HG02623 (cell line): Measurements from ENCODE around the gene DLGAP1.

ENCODE experiments used
- ATAC-seq: cut with Tn5 transposase; IDR thresholded peaks from one replicate; pipeline ENCODE4 v1.9.1; 2021; ENCODE audit warnings: moderate library complexity; ENCODE audit not compliant: unreplicated experiment

Gene DLGAP1

GRCh38 chr18:4181882-4182568 is 273.1 kb downstream of the DLGAP1 start:
- no peak for ATAC-seq

- no peak for ATAC-seq
Measured at GRCh38 chr18:4181086-4181485, 274.0 kb downstream of the DLGAP1 start.

GRCh38 chr18:4172196-4173100 is 282.7 kb downstream of the DLGAP1 start:
- ATAC-seq, result no peak

- no peak for ATAC-seq
Measured at GRCh38 chr18:4157352-4157751, 297.8 kb downstream of the DLGAP1 start.

- no peak for ATAC-seq
Measured at GRCh38 chr18:4146797-4147196, 308.3 kb downstream of the DLGAP1 start.

- no peak for ATAC-seq
Measured at GRCh38 chr18:4144201-4144600, 310.9 kb downstream of the DLGAP1 start.

- no peak for ATAC-seq
Measured at GRCh38 chr18:4143585-4143984, 311.5 kb downstream of the DLGAP1 start.

GRCh38 chr18:4142876-4143275 is 312.2 kb downstream of the DLGAP1 start:
- ATAC-seq, result no peak

GRCh38 chr18:4134700-4135099 is 320.4 kb downstream of the DLGAP1 start:
- ATAC-seq, result no peak

GRCh38 chr18:4130734-4131719 is 324.1 kb downstream of the DLGAP1 start:
- ATAC-seq, result no peak

GRCh38 chr18:4126939-4127338 is 328.2 kb downstream of the DLGAP1 start:
- ATAC-seq, result no peak

- no peak for ATAC-seq
Measured at GRCh38 chr18:4125627-4126230, 329.4 kb downstream of the DLGAP1 start.

GRCh38 chr18:4125224-4125623 is 329.9 kb downstream of the DLGAP1 start:
- ATAC-seq, result no peak

GRCh38 chr18:4119813-4120212 is 335.3 kb downstream of the DLGAP1 start:
- ATAC-seq, result no peak

- no peak for ATAC-seq
Measured at GRCh38 chr18:4119127-4119648, 335.9 kb downstream of the DLGAP1 start.

- ATAC-seq, result no peak
Measured at GRCh38 chr18:4108016-4108415, 347.1 kb downstream of the DLGAP1 start.

- no peak for ATAC-seq
Measured at GRCh38 chr18:4107049-4107467, 348.0 kb downstream of the DLGAP1 start.

- peak; percentile 64 for ATAC-seq
Measured at GRCh38 chr18:4106407-4107033, 348.6 kb downstream of the DLGAP1 start.

GRCh38 chr18:4102901-4103300 is 352.2 kb downstream of the DLGAP1 start:
- no peak for ATAC-seq

- no peak for ATAC-seq
Measured at GRCh38 chr18:4101009-4101408, 354.1 kb downstream of the DLGAP1 start.
